PC-3 (cell line): ENCODE measurements around the gene ABCA7. TPM values are rescaled to one million over a fixed set of nuclear protein-coding genes. Genes with fewer than 3 reads are reported as not detected.

Experiments
- ATAC-seq: fragments of 200-7000 bp; cut with Tn5 transposase; 2 replicates; pipeline ENCODE4 v1.9.1; 2020; ENCODE audit warnings: mild to moderate bottlenecking, moderate library complexity
- BruUV-seq: library from RNA; stranded (reverse); fragments of 400-500 nt; replicated peaks from 2 replicates; lab custom pipeline; 2021; lab: Mats Ljungman, UMichigan
- CTCF ChIA-PET: fragments of 300-600 bp; sonication (Branson Sonifier 250); formaldehyde crosslinking; loops from one replicate; lab custom pipeline; 2022; ENCODE audit warnings: antibody characterized with exemption; lab: Charles Lee
- POLR2A ChIA-PET: fragments of 300-600 bp; sonication (Branson Sonifier 250); formaldehyde crosslinking; loops from one replicate; lab custom pipeline; 2022; ENCODE audit warnings: antibody characterized with exemption; ENCODE audit not compliant: unreplicated experiment; lab: Charles Lee
- DNase-seq: peaks from one replicate; pipeline ENCODE4 v3.0.0-alpha.2; 2015
- H2AFZ ChIP-seq: fragments of 300-600 bp; sonication (generic); 2 replicates; pipeline ENCODE4 v1.6.0; 2016; ENCODE audit warnings: antibody characterized with exemption, low read length
- H3F3A ChIP-seq: fragments of 300-600 bp; sonication (generic); one replicate; pipeline ENCODE4 v1.6.0; 2017; ENCODE audit warnings: antibody characterized with exemption, low read length, control low read depth, mild to moderate bottlenecking; ENCODE audit not compliant: unreplicated experiment
- H3K27ac ChIP-seq: fragments of 300-600 bp; sonication (generic); 2 replicates; pipeline ENCODE4 v1.5.1; 2016; ENCODE audit warnings: mild to moderate bottlenecking, low read length
- H3K27me3 ChIP-seq: fragments of 300-600 bp; sonication (generic); 2 replicates; pipeline ENCODE4 v1.6.1; 2016; ENCODE audit warnings: low read length, mixed read lengths
- H3K36me3 ChIP-seq: fragments of 300-600 bp; sonication (generic); 2 replicates; pipeline ENCODE4 v1.6.1; 2016; ENCODE audit warnings: low read depth, mixed run types, low read length, mixed read lengths
- H3K4me1 ChIP-seq: fragments of 300-600 bp; sonication (generic); 2 replicates; pipeline ENCODE4 v1.5.1; 2016; ENCODE audit warnings: low read length; ENCODE audit not compliant: insufficient read depth
- H3K4me2 ChIP-seq: fragments of 300-600 bp; sonication (generic); 2 replicates; pipeline ENCODE4 v1.6.0; 2016; ENCODE audit warnings: low read length
- H3K4me3 ChIP-seq: fragments of 300-600 bp; sonication (generic); 2 replicates; pipeline ENCODE4 v1.5.1; 2016; ENCODE audit warnings: mild to moderate bottlenecking, low read length, mixed read lengths
- H3K79me2 ChIP-seq: fragments of 300-600 bp; sonication (generic); 2 replicates; pipeline ENCODE4 v1.6.1; 2017; ENCODE audit warnings: low read length, mixed read lengths
- H3K9ac ChIP-seq: fragments of 300-600 bp; sonication (generic); 2 replicates; pipeline ENCODE4 v1.6.0; 2016; ENCODE audit warnings: mild to moderate bottlenecking, low read length
- H3K9me2 ChIP-seq: fragments of 300-600 bp; sonication (generic); replicated peaks from 2 replicates; pipeline ENCODE4 v1.6.1; 2016; ENCODE audit warnings: mixed run types, low read length, mixed read lengths
- H3K9me3 ChIP-seq: fragments of 300-600 bp; sonication (generic); 2 replicates; pipeline ENCODE4 v1.6.1; 2016; ENCODE audit warnings: low read length, mixed read lengths
- H4K20me1 ChIP-seq: fragments of 300-600 bp; sonication (generic); 2 replicates; pipeline ENCODE4 v1.6.1; 2016; ENCODE audit warnings: low read length, mixed read lengths
- EZH2 ChIP-seq: fragments of 300-600 bp; sonication (generic); IDR thresholded peaks from one replicate; pipeline ENCODE4 v1.6.1; 2017; ENCODE audit warnings: antibody characterized with exemption, mild to moderate bottlenecking, low read length; ENCODE audit not compliant: unreplicated experiment
- EZH2phosphoT487 ChIP-seq: fragments of 300-600 bp; sonication (generic); IDR thresholded peaks from 2 replicates; pipeline ENCODE4 v1.6.1; 2018; ENCODE audit warnings: mild to moderate bottlenecking, antibody characterized with exemption, low read length, borderline replicate concordance
- intact Hi-C: fragments of 100-400 bp; cut with micrococcal nuclease; formaldehyde crosslinking; loops from 2 replicates; pipeline ENCODE4 v1.9.0; 2023
- total RNA-seq: library from RNA; depleted of rRNA; stranded (reverse); fragments of >200 nt; gene quantifications from 2 replicates; pipeline ENCODE4 v1.2.3, GENCODE V29; 2014
- TF ChIP-seq, protein P1 (sequence below): fragments of 300-600 bp; sonication (generic); conservative IDR thresholded peaks from 2 replicates; pipeline ENCODE4 v1.5.1; 2017; ENCODE audit warnings: antibody characterized with exemption, low read depth, mild to moderate bottlenecking, low read length

The ABCA7 gene
- total RNA-seq, 1 experiment from 2014 or later = 27.3 TPM

DNA sequence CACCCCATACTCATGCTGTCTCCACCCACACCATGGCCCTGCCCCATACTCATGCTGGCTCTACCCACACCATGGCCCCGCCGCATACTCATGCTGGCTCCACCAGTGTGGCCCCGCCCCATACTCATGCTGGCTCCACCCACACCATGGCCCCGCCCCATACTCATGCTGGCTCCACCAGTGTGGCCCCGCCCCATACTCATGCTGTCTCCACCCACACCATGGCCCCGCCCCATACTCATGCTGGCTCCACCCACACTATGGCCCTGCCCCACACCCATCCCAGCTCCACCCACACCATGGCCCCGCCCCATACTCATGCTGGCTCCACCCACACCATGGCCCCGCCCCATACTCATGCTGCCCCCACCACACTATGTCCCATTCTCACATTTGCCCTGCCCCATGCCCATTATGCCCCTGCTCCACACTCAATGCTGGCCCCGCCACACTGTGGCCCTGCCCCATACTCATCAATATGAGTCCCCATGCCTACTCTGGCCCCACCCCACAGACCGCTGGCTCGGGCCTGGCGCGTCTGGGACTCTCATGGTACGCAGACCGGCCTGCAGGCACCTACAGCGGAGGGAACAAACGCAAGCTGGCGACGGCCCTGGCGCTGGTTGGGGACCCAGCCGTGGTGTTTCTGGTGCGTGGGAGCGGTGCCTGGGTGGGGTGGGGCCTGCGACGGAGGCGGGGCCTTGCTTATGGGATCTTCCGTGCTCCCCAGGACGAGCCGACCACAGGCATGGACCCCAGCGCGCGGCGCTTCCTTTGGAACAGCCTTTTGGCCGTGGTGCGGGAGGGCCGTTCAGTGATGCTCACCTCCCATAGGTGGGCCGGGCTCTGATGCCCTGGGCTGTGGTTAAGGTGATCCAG is 23.4 kb downstream of the ABCA7 start:
- Histone ChIP-seq H3K9ac (no peak overlapping the region), H3K4me3 (no peak overlapping the region), H3K27ac (no peak overlapping the region), H4K20me1 (no peaks in the 10 kb centered on the region), H3K4me2 (no peak overlapping the region), H3K9me2 (no peaks in the 10 kb centered on the region), H3F3A (no peaks in the 10 kb centered on the region), H3K4me1 (peaks cover 18% of the 10 kb centered on the region), H3K9me3 (no peaks in the 10 kb centered on the region), H3K79me2 (0 out of 2 replicates have a peak, but pooled peaks cover 2% of the 10 kb centered on the region), H2AFZ (no peak overlapping the region), H3K36me3 (peaks cover 7% of the 10 kb centered on the region), H3K27me3 (no peaks in the 10 kb centered on the region)
- ATAC-seq (no peak), DNase-seq (peak; percentile 29)
- ChIA-PET POLR2A (no interaction called here), CTCF (no interaction called here)
- no TSS peak for BruUV-seq
- TF ChIP-seq EZH2phosphoT487 (no peak), EZH2 (no peak)
- TF ChIP-seq, protein P1, sequence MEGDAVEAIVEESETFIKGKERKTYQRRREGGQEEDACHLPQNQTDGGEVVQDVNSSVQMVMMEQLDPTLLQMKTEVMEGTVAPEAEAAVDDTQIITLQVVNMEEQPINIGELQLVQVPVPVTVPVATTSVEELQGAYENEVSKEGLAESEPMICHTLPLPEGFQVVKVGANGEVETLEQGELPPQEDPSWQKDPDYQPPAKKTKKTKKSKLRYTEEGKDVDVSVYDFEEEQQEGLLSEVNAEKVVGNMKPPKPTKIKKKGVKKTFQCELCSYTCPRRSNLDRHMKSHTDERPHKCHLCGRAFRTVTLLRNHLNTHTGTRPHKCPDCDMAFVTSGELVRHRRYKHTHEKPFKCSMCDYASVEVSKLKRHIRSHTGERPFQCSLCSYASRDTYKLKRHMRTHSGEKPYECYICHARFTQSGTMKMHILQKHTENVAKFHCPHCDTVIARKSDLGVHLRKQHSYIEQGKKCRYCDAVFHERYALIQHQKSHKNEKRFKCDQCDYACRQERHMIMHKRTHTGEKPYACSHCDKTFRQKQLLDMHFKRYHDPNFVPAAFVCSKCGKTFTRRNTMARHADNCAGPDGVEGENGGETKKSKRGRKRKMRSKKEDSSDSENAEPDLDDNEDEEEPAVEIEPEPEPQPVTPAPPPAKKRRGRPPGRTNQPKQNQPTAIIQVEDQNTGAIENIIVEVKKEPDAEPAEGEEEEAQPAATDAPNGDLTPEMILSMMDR = no peak
- intact Hi-C loops = no loop called here

DNA sequence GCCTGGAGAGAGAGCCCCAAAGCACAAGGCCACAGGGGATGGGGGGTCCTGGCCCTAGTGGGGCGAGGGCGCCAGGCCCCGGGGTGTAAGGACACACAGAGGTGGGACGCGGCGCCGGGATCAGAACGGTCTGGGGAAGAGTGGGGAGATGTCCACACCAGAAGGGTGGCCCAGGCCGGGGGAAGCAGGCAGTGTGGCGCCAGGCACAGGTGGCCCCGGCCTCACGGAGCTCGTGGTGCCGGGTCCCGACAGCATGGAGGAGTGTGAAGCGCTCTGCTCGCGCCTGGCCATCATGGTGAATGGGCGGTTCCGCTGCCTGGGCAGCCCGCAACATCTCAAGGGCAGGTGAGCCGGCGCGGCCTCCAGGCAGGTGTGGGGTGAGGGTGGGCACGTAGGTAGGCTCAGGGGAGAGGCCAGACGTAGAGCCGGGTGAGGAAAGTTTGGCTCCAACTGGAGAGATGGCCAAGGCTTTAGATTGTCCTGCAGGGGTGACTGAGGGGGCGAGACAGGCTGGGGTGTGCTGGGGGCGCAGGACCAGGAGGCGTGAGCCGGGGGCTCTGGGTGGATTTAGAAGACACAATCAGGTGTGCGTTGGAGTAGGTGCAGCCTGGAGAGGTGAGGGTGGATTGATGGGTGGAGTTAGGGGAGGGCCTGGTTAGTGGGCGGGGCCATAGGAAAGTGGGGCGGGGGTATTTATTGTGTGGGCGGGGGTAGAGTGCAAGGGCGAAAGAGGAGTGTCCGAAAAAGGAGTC is 24.2 kb downstream of the ABCA7 start:
- Histone ChIP-seq H3K9me3 (no peaks in the 10 kb centered on the region), H3K9me2 (no peaks in the 10 kb centered on the region), H2AFZ (no peak overlapping the region), H3K27ac (no peak overlapping the region), H3K9ac (no peak overlapping the region), H3K4me2 (no peak overlapping the region), H4K20me1 (no peaks in the 10 kb centered on the region), H3K4me3 (no peak overlapping the region), H3K36me3 (no peaks in the 10 kb centered on the region), H3K27me3 (no peaks in the 10 kb centered on the region), H3F3A (no peaks in the 10 kb centered on the region), H3K4me1 (peaks cover 18% of the 10 kb centered on the region), H3K79me2 (0 out of 2 replicates have a peak, but pooled peaks cover 4% of the 10 kb centered on the region)
- BruUV-seq = no TSS peak
- ATAC-seq = no peak
- POLR2A ChIA-PET = no interaction called here
- CTCF ChIA-PET = interaction anchor here (0.6 kb wide), 1 partner anchor 136 kb away, joined by 3 read pairs; no protein-coding TSS in a partner anchor
- DNase-seq = peak; percentile 6
- TF ChIP-seq EZH2 = no peak
- no peak for TF ChIP-seq EZH2phosphoT487
- TF ChIP-seq, protein P1 = no peak
- intact Hi-C loops = no loop called here
